ENCODE results near the gene SHF. TPM values are rescaled to one million over a fixed set of nuclear protein-coding genes. Genes with fewer than 3 reads are reported as not detected.

The SHF gene
- total and polyA plus RNA-seq, 4 donors: 4.3 to 19.0 (median 13.3) TPM

GRCh38 chr15:45200799-45201556 is 13.2 kb upstream of the SHF start:
- no peaks in the 10 kb centered on the region for H3K4me1 ChIP-seq (ENCODE audit: control insufficient read depth in 1 of 2, insufficient read depth in 2 of 2, low read length in 2 of 2)
- no peaks in the 10 kb centered on the region for H3K27me3 ChIP-seq (ENCODE audit: control insufficient read depth in 1 of 2, insufficient read depth in 2 of 2, low read length in 1 of 2)
- ATAC-seq (ENCODE audit: low FRiP score): peak; percentile 69
- H3K27ac ChIP-seq (ENCODE audit: low read depth in 1 of 2, low read length in 2 of 2): peak overlapping the region; percentile 84 to 98
- intact Hi-C loops (cut with DNase I): loop anchor here (2.0 to 10.0 kb wide), 3 partner anchors 34 to 434 kb away; partner anchors contain the start of gene SQOR (in 1 of the 2)
- H3K4me3 ChIP-seq (ENCODE audit: low read length in 2 of 2): peak overlapping the region; percentile 27 to 57
- WGBS, 2 donors: 5% methylated on average over 34 of the region's 34 CpGs
- DNase-seq: peak; percentile 88 to 93
- no peaks in the 10 kb centered on the region for H3K36me3 ChIP-seq (ENCODE audit: control insufficient read depth in 1 of 2, insufficient read depth in 2 of 2, low read length in 1 of 2)
- H3K9me3 ChIP-seq (ENCODE audit: control insufficient read depth, low read length): no peaks in the 10 kb centered on the region

GRCh38 chr15:45200001-45200798 is 12.4 kb upstream of the SHF start:
- Histone ChIP-seq H3K9me3 (ENCODE audit: control insufficient read depth, low read length) (no peaks in the 10 kb centered on the region), H3K27ac (ENCODE audit: low read depth in 1 of 2, low read length in 2 of 2) (peak overlapping the region; percentile 84 to 98)

GRCh38 chr15:45199136-45199810 is 11.5 kb upstream of the SHF start:
- H3K36me3 ChIP-seq (ENCODE audit: control insufficient read depth in 1 of 2, insufficient read depth in 2 of 2, low read length in 1 of 2): no peaks in the 10 kb centered on the region
- intact Hi-C loops (cut with DNase I): loop anchor here (2.0 to 5.0 kb wide), 2 partner anchors 80 to 178 kb away; partner anchors contain the start of gene GATM (in 1 of the 2)
- H3K9me3 ChIP-seq (ENCODE audit: control insufficient read depth, low read length): no peaks in the 10 kb centered on the region
- no peaks in the 10 kb centered on the region for H3K4me1 ChIP-seq (ENCODE audit: control insufficient read depth in 1 of 2, insufficient read depth in 2 of 2, low read length in 2 of 2)
- DNase-seq (no peak), ATAC-seq (ENCODE audit: low FRiP score) (no peak)
- peak overlapping the region; percentile 77 to 99 for H3K27ac ChIP-seq (ENCODE audit: low read depth in 1 of 2, low read length in 2 of 2)
- peak overlapping the region; percentile 22 to 38 for H3K4me3 ChIP-seq (ENCODE audit: low read length in 2 of 2)
- H3K27me3 ChIP-seq (ENCODE audit: control insufficient read depth in 1 of 2, insufficient read depth in 2 of 2, low read length in 1 of 2): no peaks in the 10 kb centered on the region
- WGBS, 2 donors: 1% methylated on average over 25 of the region's 25 CpGs

More at GRCh38 chr15:45200001-45200798, 12.4 kb upstream of the SHF start:
- intact Hi-C loops (cut with DNase I): loop anchor here (2.0 to 10.0 kb wide), 3 partner anchors 33 to 435 kb away; partner anchors contain the start of gene SQOR (in 1 of the 2)
- H3K36me3 ChIP-seq (ENCODE audit: control insufficient read depth in 1 of 2, insufficient read depth in 2 of 2, low read length in 1 of 2): no peaks in the 10 kb centered on the region
- 0% methylated on average over 34 of the region's 34 CpGs for WGBS, 2 donors
- H3K4me3 ChIP-seq (ENCODE audit: low read length in 2 of 2): peak overlapping the region; percentile 38 to 65
- ATAC-seq (ENCODE audit: low FRiP score) (peak; percentile 92), DNase-seq (peak; percentile 95 to 97)
- no peaks in the 10 kb centered on the region for H3K27me3 ChIP-seq (ENCODE audit: control insufficient read depth in 1 of 2, insufficient read depth in 2 of 2, low read length in 1 of 2)
- H3K4me1 ChIP-seq (ENCODE audit: control insufficient read depth in 1 of 2, insufficient read depth in 2 of 2, low read length in 2 of 2): no peaks in the 10 kb centered on the region

- ATAC-seq (ENCODE audit: low FRiP score): peak; percentile 94
- no peaks in the 10 kb centered on the region for H3K9me3 ChIP-seq (ENCODE audit: control insufficient read depth, low read length)
- no peaks in the 10 kb centered on the region for H3K36me3 ChIP-seq (ENCODE audit: control insufficient read depth in 1 of 2, insufficient read depth in 2 of 2, low read length in 1 of 2)
- no peaks in the 10 kb centered on the region for H3K4me1 ChIP-seq (ENCODE audit: control insufficient read depth in 1 of 2, insufficient read depth in 2 of 2, low read length in 2 of 2)
- no peaks in the 10 kb centered on the region for H3K27me3 ChIP-seq (ENCODE audit: control insufficient read depth in 1 of 2, insufficient read depth in 2 of 2, low read length in 1 of 2)
- DNase-seq: peak; percentile 94 to 95
- intact Hi-C loops (cut with DNase I): loop anchor here (2.0 to 5.0 kb wide), 2 partner anchors 80 to 179 kb away; partner anchors contain the start of gene GATM (in 1 of the 2)
- peak overlapping the region; percentile 77 to 99 for H3K27ac ChIP-seq (ENCODE audit: low read depth in 1 of 2, low read length in 2 of 2)
- peak overlapping the region; percentile 38 to 85 for H3K4me3 ChIP-seq (ENCODE audit: low read length in 2 of 2)
- 0% methylated on average over 42 of the region's 42 CpGs for WGBS, 2 donors
These were observed 10.8 kb upstream of the SHF start for GRCh38 chr15:45198337-45199135.

- 84 to 90% methylated on average over 3 of the region's 3 CpGs for WGBS, 2 donors
- Histone ChIP-seq H3K27me3 (ENCODE audit: control insufficient read depth in 1 of 2, insufficient read depth in 2 of 2, low read length in 1 of 2) (no peaks in the 10 kb centered on the region), H3K27ac (ENCODE audit: low read depth in 1 of 2, low read length in 2 of 2) (no peak overlapping the region), H3K4me3 (ENCODE audit: low read length in 2 of 2) (no peak overlapping the region), H3K4me1 (ENCODE audit: control insufficient read depth in 1 of 2, insufficient read depth in 2 of 2, low read length in 2 of 2) (no peaks in the 10 kb centered on the region), H3K36me3 (ENCODE audit: control insufficient read depth in 1 of 2, insufficient read depth in 2 of 2, low read length in 1 of 2) (no peaks in the 10 kb centered on the region), H3K9me3 (ENCODE audit: control insufficient read depth, low read length) (no peaks in the 10 kb centered on the region)
- ATAC-seq (ENCODE audit: low FRiP score): no peak
- intact Hi-C loops (cut with DNase I): loop anchor here in 1 of 2 donors (5.0 kb wide), 1 partner anchor 180 kb away; the partner anchor contains the start of gene GATM
- no peak for DNase-seq
These were observed 9.7 kb upstream of the SHF start for GRCh38 chr15:45197512-45197911.

GRCh38 chr15:45187578-45187893 is 230 bp downstream of the SHF start:
- Histone ChIP-seq H3K36me3 (ENCODE audit: control insufficient read depth in 1 of 2, insufficient read depth in 2 of 2, low read length in 1 of 2) (no peaks in the 10 kb centered on the region), H3K4me3 (ENCODE audit: low read length in 2 of 2) (peak overlapping the region; percentile 90 to 97), H3K4me1 (ENCODE audit: control insufficient read depth in 1 of 2, insufficient read depth in 2 of 2, low read length in 2 of 2) (peaks cover 0 to 1% of the 10 kb centered on the region in 2 donors), H3K9me3 (ENCODE audit: control insufficient read depth, low read length) (no peaks in the 10 kb centered on the region), H3K27me3 (ENCODE audit: control insufficient read depth in 1 of 2, insufficient read depth in 2 of 2, low read length in 1 of 2) (no peaks in the 10 kb centered on the region), H3K27ac (ENCODE audit: low read depth in 1 of 2, low read length in 2 of 2) (peak overlapping the region in 1 of 2 donors; percentile 33)
- ATAC-seq (ENCODE audit: low FRiP score) (no peak), DNase-seq (peak in 1 of 2 donors; percentile 77)
- intact Hi-C loops (cut with DNase I): no loop called here
- 0 to 1% methylated on average over 12 to 43 of the region's 43 CpGs for WGBS, 2 donors

- peak overlapping the region; percentile 90 to 97 for H3K4me3 ChIP-seq (ENCODE audit: low read length in 2 of 2)
- H3K4me1 ChIP-seq (ENCODE audit: control insufficient read depth in 1 of 2, insufficient read depth in 2 of 2, low read length in 2 of 2): peaks cover 0 to 1% of the 10 kb centered on the region in 2 donors
- H3K36me3 ChIP-seq (ENCODE audit: control insufficient read depth in 1 of 2, insufficient read depth in 2 of 2, low read length in 1 of 2): no peaks in the 10 kb centered on the region
- intact Hi-C loops (cut with DNase I): no loop called here
- DNase-seq (peak in 1 of 2 donors; percentile 83), ATAC-seq (ENCODE audit: low FRiP score) (peak; percentile 34)
- no peaks in the 10 kb centered on the region for H3K9me3 ChIP-seq (ENCODE audit: control insufficient read depth, low read length)
- 19 to 22% methylated on average over 31 to 42 of the region's 42 CpGs for WGBS, 2 donors
- no peaks in the 10 kb centered on the region for H3K27me3 ChIP-seq (ENCODE audit: control insufficient read depth in 1 of 2, insufficient read depth in 2 of 2, low read length in 1 of 2)
- peak overlapping the region in 1 of 2 donors; percentile 46 for H3K27ac ChIP-seq (ENCODE audit: low read depth in 1 of 2, low read length in 2 of 2)
These were observed 792 bp downstream of the SHF start for GRCh38 chr15:45186771-45187577.
